HepG2 (cell line): ENCODE data around the gene SEC31B. TPM values are rescaled to one million over a fixed set of nuclear protein-coding genes. Genes with fewer than 3 reads are reported as not detected.

Experiments
- ARNT ChIP-seq: fragments of 450-650 bp; IDR thresholded peaks from 2 replicates; pipeline ENCODE4 v1.6.1; 2017
- ATF5 ChIP-seq: sonication (generic); formaldehyde crosslinking; IDR thresholded peaks from 2 replicates; pipeline ENCODE4 v1.4.0; 2020; ENCODE audit warnings: mild to moderate bottlenecking, low read depth, missing genetic modification reagents
- ATF7 ChIP-seq, 2 experiments: fragments of 450-650 bp in 1 of 2; sonication (generic) in 1 of 2; formaldehyde crosslinking in 1 of 2; IDR thresholded peaks; 2 replicates each; pipeline versions ENCODE4 v1.4.0 to v1.6.1; 2016 to 2020; ENCODE audit warnings: antibody characterized with exemption in 1 of 2, mild to moderate bottlenecking in 1 of 2, missing genetic modification reagents in 1 of 2
- BRCA1 ChIP-seq: sonication (generic); formaldehyde crosslinking; IDR thresholded peaks from 2 replicates; pipeline ENCODE4 v1.4.0; 2020; ENCODE audit warnings: missing genetic modification reagents
- CSRNP2 ChIP-seq: sonication (generic); formaldehyde crosslinking; conservative IDR thresholded peaks from 2 replicates; pipeline ENCODE4 v1.8.0; 2022; ENCODE audit warnings: low read depth, missing genetic modification reagents
- HMGA1 ChIP-seq: sonication (generic); formaldehyde crosslinking; conservative IDR thresholded peaks from 2 replicates; pipeline ENCODE4 v1.4.0; 2020; ENCODE audit warnings: missing genetic modification reagents
- JDP2 ChIP-seq: sonication (generic); formaldehyde crosslinking; IDR thresholded peaks from 2 replicates; pipeline ENCODE4 v1.8.1; 2022; ENCODE audit warnings: missing genetic modification reagents, borderline replicate concordance
- KDM1A ChIP-seq: IDR thresholded peaks from 2 replicates; pipeline ENCODE4 v1.6.1; 2016; ENCODE audit warnings: missing compliant biosample characterization
- KLF11 ChIP-seq: IDR thresholded peaks from 2 replicates; pipeline ENCODE4 v1.6.1; 2016; ENCODE audit warnings: missing compliant biosample characterization
- MATR3 ChIP-seq: sonication (generic); formaldehyde crosslinking; IDR thresholded peaks from 2 replicates; pipeline ENCODE4 v1.4.0; 2020; ENCODE audit warnings: missing genetic modification reagents
- PHF21A ChIP-seq: sonication (generic); formaldehyde crosslinking; IDR thresholded peaks from 2 replicates; pipeline ENCODE4 v1.5.0; 2020; ENCODE audit warnings: mild to moderate bottlenecking, missing genetic modification reagents
- POLR2G ChIP-seq: fragments of 200-400 bp; formaldehyde crosslinking; IDR thresholded peaks from 2 replicates; pipeline ENCODE4 v1.6.1; 2018; ENCODE audit warnings: mild to moderate bottlenecking, low read depth, low read length, moderate library complexity
- SP2 ChIP-seq: sonication (generic); formaldehyde crosslinking; IDR thresholded peaks from 2 replicates; pipeline ENCODE4 v1.5.1; 2020; ENCODE audit warnings: mild to moderate bottlenecking, missing genetic modification reagents
- TEAD3 ChIP-seq: optimal IDR thresholded peaks from 2 replicates; pipeline ENCODE3; 2016; ENCODE audit warnings: borderline replicate concordance
- TOE1 ChIP-seq: sonication (generic); formaldehyde crosslinking; IDR thresholded peaks from 2 replicates; pipeline ENCODE4 v1.4.0; 2020; ENCODE audit warnings: mild to moderate bottlenecking, missing genetic modification reagents
- ZBTB2 ChIP-seq: sonication (generic); formaldehyde crosslinking; IDR thresholded peaks from 2 replicates; pipeline ENCODE4 v1.8.0; 2022; ENCODE audit warnings: low read depth, missing genetic modification reagents
- ZBTB42 ChIP-seq: sonication (generic); formaldehyde crosslinking; IDR thresholded peaks from 2 replicates; pipeline ENCODE4 v1.5.0; 2020; ENCODE audit warnings: mild to moderate bottlenecking, missing genetic modification reagents
- ZNF205 ChIP-seq: IDR thresholded peaks from 2 replicates; pipeline ENCODE4 v1.6.1; 2018; ENCODE audit warnings: missing biosample characterization, missing genetic modification reagents
- ZNF274 ChIP-seq: sonication (generic); formaldehyde crosslinking; IDR thresholded peaks from 2 replicates; pipeline ENCODE4 v1.5.1; 2020; ENCODE audit warnings: mild to moderate bottlenecking, missing genetic modification reagents
- ZNF747 ChIP-seq: sonication (generic); formaldehyde crosslinking; IDR thresholded peaks from 2 replicates; pipeline ENCODE4 v1.8.1; 2023; ENCODE audit warnings: missing genetic modification reagents, mild to moderate bottlenecking, borderline replicate concordance
- ZNF770 ChIP-seq: sonication (generic); formaldehyde crosslinking; IDR thresholded peaks from 2 replicates; pipeline ENCODE4 v1.5.0; 2020; ENCODE audit warnings: mild to moderate bottlenecking, missing genetic modification reagents
- polyA plus RNA-seq, 8 experiments: library from polyadenylated mRNA; depleted of rRNA in 3 of 8; stranded (reverse) in 7 of 8; unstranded in 1 of 8; fragments of >200 nt; fragmentation: Illumina TruSeq in 4 of 8; extraction: Trizol in 4 of 8; gene quantifications; 2 replicates each; pipeline versions ENCODE4 v1.2.1 to v1.2.3, GENCODE V29; 2011 to 2016; ENCODE audit warnings: low read depth in 4 of 8, missing spikeins in 1 of 8, mixed read lengths in 1 of 8; ENCODE audit not compliant: insufficient read depth in 1 of 8
- total RNA-seq, 5 experiments: library from RNA; depleted of rRNA; stranded (reverse); fragments of >200 nt; fragmentation: Illumina TruSeq; extraction: Trizol; gene quantifications; 2 replicates each; pipeline ENCODE4 v1.2.3, GENCODE V29; 2016; ENCODE audit warnings: low read depth in 1 of 5
- TF ChIP-seq, protein P1 (sequence below): sonication (generic); formaldehyde crosslinking; IDR thresholded peaks from 2 replicates; pipeline ENCODE4 v1.4.0; 2020; ENCODE audit warnings: low read depth, mild to moderate bottlenecking, missing genetic modification reagents
- TF ChIP-seq, protein P2 (sequence below): sonication (generic); formaldehyde crosslinking; IDR thresholded peaks from 2 replicates; pipeline ENCODE4 v1.5.1; 2020; ENCODE audit warnings: missing genetic modification reagents, mild to moderate bottlenecking, borderline replicate concordance

SEC31B gene
- total and polyA plus RNA-seq, 2 of the 13 experiments (the other 11 are each of a cell fraction or from before 2014, with no cell fraction given): 2.0 to 8.3 TPM

DNA sequence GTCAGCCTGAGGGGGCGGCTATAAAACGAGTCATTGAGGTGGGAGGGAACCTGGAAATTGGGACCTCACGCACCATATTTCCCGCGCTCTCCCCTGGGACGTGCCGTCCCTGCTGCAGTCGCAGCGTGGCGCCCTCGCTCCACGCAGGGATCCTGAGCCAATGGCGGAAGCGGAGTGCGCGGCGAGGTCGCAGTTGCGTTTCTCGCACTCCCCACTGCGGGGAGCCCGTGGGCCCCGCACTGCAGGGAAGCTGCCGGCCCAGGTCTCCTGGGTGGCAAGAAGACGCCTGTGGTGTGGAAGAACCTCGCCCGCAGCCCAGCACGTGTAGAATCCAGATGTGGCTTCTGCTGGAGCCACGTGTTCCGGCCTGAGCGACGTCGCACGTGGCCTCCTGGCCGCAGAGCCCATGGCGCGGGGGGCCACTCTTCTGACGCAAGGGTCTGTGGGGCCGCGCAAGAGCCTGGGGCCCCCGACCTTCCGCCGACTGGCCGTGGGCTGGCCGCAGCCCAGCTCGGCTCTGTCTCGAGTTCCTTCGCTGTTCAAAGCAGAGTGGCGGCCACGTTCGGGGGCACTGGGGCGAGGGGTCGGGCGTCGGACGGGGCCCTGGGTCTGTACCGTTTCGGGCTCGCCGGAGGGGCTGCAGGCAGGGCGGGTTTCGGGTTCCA is 42.5 kb upstream of the SEC31B start (continued):
- TF ChIP-seq ZNF770 (CRISPR knock-in tag) (no peak), ZBTB2 (no peak), KLF11 (no peak), ATF7 (IDR thresholded peaks at IDR 0.05) (no peak), ATF7 (CRISPR knock-in tag; IDR thresholded peaks at IDR 0.05) (no peak), CSRNP2 (CRISPR knock-in tag) (no peak), BRCA1 (no peak), PHF21A (CRISPR knock-in tag) (no peak), POLR2G (0 out of 2 replicates have a peak, but pooled peaks have one; percentile 2), JDP2 (CRISPR knock-in tag) (no peak), ZNF274 (CRISPR knock-in tag) (no peak), ZBTB42 (CRISPR knock-in tag) (0 out of 2 replicates have a peak, but pooled peaks have one; percentile 37), ZNF205 (CRISPR knock-in tag) (no peak), ATF5 (CRISPR knock-in tag) (no peak), TEAD3 (CRISPR knock-in tag) (peak; percentile 11), HMGA1 (no peak), TOE1 (no peak), MATR3 (CRISPR knock-in tag) (no peak), ZNF747 (CRISPR knock-in tag) (no peak), SP2 (CRISPR knock-in tag) (no peak), ARNT (no peak), KDM1A (CRISPR knock-in tag) (no peak)
- TF ChIP-seq, protein P1, sequence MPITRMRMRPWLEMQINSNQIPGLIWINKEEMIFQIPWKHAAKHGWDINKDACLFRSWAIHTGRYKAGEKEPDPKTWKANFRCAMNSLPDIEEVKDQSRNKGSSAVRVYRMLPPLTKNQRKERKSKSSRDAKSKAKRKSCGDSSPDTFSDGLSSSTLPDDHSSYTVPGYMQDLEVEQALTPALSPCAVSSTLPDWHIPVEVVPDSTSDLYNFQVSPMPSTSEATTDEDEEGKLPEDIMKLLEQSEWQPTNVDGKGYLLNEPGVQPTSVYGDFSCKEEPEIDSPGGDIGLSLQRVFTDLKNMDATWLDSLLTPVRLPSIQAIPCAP (CRISPR knock-in tag): no peak
- TF ChIP-seq, protein P2, sequence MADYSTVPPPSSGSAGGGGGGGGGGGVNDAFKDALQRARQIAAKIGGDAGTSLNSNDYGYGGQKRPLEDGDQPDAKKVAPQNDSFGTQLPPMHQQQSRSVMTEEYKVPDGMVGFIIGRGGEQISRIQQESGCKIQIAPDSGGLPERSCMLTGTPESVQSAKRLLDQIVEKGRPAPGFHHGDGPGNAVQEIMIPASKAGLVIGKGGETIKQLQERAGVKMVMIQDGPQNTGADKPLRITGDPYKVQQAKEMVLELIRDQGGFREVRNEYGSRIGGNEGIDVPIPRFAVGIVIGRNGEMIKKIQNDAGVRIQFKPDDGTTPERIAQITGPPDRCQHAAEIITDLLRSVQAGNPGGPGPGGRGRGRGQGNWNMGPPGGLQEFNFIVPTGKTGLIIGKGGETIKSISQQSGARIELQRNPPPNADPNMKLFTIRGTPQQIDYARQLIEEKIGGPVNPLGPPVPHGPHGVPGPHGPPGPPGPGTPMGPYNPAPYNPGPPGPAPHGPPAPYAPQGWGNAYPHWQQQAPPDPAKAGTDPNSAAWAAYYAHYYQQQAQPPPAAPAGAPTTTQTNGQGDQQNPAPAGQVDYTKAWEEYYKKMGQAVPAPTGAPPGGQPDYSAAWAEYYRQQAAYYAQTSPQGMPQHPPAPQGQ (CRISPR knock-in tag): no peak
